HG03196 (cell line): ENCODE results near the gene AJM1.
"Not testable (repeated sequence)": the region's sequence is repeated elsewhere in the genome, so short reads cannot be mapped to it uniquely, and the experiment has no call there.

ENCODE experiments used
- ATAC-seq: cut with Tn5 transposase; IDR thresholded peaks from one replicate; pipeline ENCODE4 v1.9.1; 2021; ENCODE audit not compliant: unreplicated experiment

AJM1 gene

GRCh38 chr9:136829981-136830885, 12.0 kb upstream of the AJM1 start:
- ATAC-seq: no peak

GRCh38 chr9:136831002-136831719, 11.1 kb upstream of the AJM1 start:
- no peak for ATAC-seq

- no peak for ATAC-seq
Measured at GRCh38 chr9:136831720-136832104, 10.6 kb upstream of the AJM1 start.

- no peak for ATAC-seq
Measured at GRCh38 chr9:136832581-136832980, 9.7 kb upstream of the AJM1 start.

DNA sequence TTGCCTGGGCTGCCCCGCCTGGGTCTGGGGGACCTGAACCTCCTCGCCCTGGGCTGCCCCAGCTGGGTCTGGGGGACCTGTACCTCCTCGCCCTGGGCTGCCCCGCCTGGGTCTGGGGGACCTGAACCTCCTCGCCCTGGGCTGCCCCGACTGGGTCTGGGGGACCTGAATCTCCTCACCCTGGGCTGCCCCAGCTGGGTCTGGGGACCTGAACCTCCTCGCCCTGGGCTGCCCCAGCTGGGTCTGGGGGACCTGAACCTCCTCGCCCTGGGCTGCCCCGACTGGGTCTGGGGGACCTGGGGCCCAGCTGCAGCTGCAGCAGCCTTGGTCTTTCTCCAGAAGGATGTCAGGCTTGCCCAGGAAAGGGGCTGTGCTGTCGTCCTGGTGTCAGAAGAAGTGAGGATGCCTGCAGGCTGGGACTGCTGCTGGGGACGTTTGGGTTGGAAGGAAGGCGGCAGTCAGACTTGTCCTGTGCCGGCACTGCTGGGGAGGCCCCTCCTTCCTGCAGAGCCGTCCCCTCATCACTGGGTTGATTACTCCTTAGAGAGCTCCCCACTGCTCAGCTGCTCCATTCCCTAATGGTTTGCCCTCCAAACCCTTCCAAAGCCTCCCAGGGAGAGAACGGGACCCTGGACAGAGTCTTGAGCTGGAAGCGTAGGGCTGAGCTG, 8.8 kb upstream of the AJM1 start:
- not testable (repeated sequence) for ATAC-seq

DNA sequence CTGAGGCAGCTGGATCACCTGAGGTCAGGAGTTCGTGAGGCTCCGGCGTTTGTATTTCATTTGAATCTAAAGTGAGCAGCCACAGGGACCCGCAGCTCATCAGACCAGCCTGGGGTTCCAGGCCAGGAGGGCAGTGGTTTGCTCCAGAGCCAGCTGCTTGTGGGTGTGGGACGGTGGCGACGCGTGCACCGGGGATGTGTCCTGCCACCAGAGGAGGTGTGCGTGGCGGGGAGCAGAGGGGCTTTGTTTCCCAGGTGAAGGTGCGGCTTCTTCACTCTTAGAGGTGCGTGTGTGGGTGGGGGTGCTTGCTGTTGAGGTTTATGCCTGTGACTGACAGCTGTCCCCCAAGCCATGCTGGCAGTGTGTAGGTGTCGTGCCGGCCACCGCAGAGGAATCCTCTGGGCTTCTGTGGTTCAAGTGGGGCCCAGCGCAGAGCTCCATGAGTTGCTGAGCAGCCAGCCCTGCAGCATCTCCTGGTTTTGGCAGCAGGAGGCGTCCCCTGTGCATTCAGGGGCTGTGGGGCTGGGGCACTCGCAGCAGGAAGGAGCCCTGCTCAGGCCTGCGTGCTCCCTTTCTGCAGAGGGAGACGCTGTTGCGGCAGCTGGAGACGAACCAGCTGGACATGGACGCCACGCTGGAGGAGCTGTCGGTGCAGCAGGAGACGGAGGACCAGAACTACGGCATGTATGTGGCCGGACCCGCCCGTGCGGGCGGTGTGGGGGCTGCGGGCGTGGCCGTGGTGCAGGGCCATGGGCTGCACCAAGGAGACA, 6.9 kb upstream of the AJM1 start:
- ATAC-seq: no peak

DNA sequence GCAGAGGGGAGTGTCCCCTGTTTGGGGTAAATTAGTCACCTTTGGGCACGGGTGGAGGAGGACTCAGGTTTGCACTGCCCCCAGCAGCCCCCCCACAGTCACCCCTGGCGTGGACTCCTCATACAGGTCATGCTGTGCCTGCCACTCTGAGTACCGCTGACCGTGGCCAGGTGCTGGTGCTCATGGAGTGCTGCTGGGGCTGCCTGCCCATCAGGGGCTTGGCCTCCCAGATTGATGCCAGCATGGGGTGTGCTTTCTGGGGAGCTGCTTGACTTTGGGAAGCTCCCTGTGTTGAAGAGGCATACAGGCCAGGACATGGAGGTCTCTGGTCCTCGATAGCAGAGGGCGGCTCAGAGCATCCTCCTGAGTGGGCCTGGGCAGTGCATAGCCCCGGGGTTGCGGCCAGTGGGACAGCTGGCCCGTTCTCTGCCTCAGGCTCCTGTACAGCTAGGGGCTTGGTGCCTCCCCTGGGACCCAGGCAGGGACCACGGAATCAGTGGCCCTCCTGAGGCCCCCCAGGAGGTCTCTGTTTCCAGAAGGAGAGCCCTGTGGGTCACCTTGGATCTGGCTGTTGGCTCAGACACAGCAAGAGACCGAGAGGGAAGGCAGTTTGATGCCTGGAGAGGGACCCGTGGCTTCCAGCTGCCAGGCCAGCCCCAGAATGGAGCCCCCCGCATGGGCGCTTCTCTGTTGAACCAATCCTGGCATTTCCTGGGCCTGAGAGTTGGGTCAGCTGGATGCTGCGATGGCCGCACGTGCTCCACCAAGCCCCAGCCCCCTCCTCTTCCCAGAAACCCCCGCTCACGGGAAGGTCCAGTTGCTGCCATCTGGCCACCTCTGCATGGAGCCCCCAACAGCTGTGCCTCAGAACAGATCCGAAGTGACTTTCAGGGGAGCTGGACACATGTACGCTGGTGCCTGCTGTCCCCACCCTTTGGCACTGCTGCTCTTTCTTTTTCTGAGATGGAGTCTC, 6.1 kb upstream of the AJM1 start:
- no peak for ATAC-seq

DNA sequence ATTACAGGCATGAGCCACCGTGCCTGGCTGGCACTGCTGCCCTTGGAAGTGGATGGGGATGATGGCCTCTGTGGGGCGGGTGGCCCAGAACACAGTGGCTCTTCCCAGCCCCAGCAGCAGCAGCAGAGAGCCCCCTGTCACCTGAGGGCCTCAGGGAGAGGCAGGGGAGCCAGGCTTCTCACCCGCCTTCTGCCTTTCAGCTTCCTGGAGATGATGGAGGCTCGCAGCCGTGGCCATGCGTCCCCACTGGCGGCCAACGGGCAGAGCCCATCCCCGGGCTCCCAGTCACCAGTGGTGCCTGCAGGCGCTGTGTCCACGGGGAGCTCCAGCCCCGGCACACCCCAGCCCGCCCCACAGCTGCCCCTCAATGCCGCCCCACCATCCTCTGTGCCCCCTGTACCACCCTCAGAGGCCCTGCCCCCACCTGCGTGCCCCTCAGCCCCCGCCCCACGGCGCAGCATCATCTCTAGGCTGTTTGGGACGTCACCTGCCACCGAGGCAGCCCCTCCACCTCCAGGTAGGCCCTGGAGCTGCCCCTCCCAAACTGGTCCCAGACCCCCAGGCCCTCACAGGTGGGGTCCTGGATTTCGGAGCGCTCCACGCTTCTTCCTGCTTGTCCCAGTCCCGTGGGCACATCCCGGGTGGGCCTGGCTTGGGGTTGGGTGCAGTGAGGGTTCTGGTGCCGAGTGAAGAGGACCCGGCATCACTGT, 5.0 kb upstream of the AJM1 start:
- ATAC-seq: no peak

DNA sequence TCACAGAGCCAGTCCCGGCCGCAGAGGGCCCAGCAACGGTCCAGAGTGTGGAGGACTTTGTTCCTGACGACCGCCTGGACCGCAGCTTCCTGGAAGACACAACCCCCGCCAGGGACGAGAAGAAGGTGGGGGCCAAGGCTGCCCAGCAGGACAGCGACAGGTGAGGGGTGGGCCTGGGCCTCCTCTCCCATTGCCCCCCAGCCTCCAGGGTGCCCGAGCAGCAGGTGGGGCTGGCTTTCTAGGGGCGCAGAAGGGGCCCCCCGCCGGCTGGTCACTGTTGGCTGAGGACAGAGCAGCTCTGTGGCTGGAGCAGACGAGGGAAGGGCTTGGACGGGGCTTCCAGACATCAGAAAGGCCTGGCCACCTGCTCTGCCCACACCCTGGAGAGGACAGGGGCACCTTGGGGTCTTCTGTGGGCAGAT, 4.4 kb upstream of the AJM1 start:
- not testable (repeated sequence) for ATAC-seq

- no peak for ATAC-seq
Measured at GRCh38 chr9:136838314-136839228, 3.7 kb upstream of the AJM1 start.

DNA sequence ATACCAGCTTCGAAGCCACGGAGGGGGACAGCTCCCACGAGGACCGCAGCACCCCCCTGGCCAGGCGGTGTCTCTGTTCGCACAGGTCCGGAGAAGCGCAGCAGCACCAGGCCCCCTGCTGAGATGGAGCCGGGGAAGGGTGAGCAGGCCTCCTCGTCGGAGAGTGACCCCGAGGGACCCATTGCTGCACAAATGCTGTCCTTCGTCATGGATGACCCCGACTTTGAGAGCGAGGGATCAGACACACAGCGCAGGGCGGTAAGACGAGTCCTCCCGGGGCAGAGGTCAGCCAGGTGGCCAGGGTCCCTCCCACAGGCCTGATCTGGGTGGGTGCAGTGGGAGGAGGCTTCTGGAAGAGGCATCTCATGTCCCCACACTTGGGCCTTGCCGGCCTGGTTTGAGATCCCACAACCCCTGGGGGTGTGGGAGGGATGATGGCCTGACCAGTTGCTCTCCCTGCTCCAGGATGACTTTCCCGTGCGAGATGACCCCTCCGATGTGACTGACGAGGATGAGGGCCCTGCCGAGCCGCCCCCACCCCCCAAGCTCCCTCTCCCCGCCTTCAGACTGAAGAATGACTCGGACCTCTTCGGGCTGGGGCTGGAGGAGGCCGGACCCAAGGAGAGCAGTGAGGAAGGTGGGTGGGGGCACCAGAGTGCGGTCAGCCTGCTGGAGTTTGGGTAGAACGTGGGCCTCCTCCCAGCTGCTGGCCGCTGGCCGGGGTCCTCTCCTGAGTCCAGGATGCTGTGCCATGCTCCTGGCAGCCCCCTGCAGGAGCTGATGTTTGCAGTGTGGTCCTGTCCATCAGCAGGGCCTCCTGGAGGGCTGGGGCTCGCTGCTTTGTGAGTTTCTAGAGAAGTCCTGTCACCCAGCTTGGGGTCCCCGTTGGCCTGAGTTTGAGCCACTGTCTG, 2.8 kb upstream of the AJM1 start:
- ATAC-seq: no peak

DNA sequence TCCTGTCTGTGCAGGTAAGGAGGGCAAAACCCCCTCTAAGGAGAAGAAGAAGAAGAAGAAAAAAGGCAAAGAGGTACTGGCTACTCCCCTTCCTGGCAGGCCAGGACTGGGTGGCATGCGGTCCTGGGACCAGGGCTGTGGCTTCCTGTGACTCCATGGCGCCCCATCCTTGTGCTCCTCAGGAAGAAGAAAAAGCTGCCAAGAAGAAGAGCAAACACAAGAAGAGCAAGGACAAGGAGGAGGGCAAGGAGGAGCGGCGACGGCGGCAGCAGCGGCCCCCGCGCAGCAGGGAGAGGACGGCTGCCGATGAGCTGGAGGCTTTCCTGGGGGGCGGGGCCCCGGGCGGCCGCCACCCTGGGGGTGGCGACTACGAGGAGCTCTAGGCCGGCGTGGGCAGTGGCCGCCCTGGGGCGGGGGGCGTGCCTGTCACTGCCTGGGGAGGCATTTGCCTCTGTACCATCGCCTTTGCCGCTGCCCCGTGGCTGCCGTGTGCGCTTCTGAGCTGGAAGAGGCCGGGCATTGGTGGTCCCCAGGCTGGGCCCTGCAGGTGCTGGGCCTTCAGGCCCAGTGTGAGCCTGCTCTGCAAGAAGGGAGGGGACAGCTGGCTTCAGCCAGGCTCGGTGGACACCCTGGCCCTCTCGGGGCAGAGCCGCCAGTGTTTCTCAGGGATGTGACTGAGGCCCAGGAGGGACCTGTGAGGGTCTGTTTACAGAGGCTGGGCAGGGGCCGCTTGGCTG, 2.0 kb upstream of the AJM1 start:
- ATAC-seq: no peak

DNA sequence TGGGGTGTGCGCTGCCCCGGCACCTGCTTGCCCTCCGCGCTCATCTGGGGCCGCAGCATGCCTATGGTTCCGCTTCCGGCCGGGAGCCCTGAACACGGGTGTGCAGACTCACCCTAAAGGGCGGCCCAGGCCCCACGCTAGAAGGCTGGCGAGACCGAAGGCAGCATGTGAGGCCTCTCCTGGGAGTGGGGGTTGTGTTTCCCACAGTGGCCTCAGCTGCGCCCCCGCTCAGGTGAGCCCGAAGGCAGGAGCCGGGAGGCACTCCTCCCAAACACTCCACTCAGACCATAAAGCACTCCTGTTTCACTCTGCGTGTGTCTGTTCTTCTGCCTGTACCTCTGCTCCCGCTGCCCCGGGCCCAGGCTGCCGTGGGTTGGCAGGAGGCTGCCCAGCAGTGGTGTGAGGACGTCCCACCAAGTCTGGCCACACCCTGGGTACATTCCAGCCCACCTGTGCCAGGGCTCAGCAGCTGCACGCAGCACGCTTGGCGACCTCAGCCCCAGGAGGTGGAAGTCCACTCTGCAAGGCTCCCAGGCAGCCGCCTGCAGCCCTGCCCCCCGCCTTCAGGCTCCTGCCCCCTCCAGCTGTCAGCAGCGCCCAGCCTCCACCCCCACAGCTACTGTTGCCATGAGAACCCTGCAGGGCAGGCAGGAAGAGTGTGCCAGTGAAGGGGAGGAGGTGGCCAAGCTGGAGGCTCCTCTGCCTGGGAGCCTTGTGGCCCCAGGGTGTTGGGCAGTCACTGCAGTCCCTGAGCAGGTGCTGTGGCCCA, 1.2 kb upstream of the AJM1 start:
- no peak for ATAC-seq

DNA sequence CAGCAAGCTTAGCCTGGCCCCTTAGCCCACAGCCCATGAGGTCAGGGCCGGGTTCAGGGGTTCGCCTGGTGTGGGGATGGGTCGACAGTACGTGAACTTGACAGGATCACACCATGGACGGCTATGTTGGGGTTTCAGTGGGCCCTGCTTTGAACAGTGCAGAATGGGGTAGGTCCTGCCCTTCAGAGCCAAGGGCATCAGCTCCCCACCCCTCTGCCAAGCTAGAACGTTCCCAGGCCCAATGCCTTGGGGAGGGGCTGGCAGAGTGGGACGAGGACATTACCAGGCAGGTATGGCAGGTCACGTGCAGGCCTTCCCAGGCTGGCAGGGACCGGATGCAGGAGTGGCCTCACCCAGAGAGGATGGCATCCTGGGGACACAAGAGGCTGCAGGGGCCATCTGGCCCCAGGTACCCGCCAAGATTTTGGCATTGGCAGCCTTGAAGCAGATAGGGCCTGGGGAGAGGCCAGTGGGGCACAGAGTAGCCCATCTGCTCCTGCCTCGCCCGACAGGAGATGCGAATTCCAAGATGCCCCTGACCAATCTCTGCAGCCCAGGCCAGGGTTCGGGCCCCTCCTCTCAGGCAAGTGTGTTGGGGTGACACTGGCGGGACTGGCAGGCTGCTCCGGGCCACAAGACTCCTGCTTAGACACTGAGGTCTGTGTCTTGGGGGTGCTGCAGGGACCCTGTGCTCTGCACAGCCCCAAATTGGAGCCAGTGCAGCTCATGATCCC, 465 bp upstream of the AJM1 start:
- ATAC-seq: not testable (repeated sequence)
